Fibroblast of lung (primary cell): ENCODE results near the gene CCDC33.

Source experiments
- EZH2 ChIP-seq: IDR thresholded peaks from 2 replicates; pipeline ENCODE4 v1.5.1; 2012; ENCODE audit warnings: low read length, control low read depth, mild to moderate bottlenecking; ENCODE audit errors: missing control alignments
- TF ChIP-seq, protein P1 (sequence below), 2 donors: IDR thresholded peaks in 1 of 2; conservative IDR thresholded peaks in 1 of 2; 1 replicate in 1 of 2; 2 replicates in 1 of 2; pipeline ENCODE4 v1.5.1; 2011 to 2012; ENCODE audit warnings: low read length in 2 of 2, control low read depth in 1 of 2, inconsistent platforms in 1 of 2, low read depth in 1 of 2, mild to moderate bottlenecking in 1 of 2

DNA sequence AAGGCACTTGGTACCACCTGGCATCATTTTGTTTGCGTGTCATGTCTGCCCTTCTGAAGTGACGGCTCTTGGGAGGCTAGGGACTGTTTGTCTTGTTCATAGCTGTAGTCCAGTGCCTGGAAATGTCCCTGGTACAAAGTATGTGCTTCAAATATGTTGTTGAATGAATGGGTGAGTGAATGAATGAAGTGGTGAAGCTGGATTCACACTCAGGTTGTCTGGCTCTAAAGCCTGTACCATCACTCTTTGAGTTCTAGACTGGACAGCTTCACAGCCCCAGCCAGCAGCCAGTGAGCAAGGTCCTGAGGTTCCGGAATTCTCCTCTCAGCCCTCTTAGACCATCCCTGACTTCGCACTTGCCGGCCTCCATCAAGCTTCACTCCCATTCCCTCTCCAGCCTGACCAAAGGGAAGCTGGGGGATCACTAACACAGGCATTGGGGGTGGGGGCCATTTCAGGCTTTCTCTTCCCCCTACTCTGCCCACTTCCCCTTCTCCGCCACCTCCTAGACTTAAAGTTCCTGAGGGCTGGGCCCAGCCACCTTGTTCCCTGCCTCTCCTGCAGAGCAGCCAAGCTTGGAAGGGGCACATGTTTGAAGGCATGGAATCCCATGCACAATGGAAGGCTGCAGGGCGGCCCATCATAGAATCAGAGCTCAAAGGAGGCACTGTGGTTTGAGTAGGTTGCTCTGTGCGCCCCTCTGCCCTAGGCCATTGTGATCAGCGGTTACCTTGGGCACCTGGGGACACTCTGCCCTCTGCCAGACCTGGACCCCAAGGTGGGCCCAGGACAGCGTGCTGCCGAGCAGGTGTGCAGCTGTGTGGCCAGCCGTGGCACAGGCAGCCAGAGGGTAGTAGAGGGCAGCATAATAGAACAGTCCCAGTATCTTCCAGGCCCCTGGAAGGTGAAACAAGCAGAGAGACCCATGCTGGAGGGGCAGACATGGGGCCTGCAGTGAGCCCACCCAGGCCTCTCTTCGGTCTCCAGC lies 41.3 kb upstream of the CCDC33 start:
- no peak for TF ChIP-seq EZH2
- TF ChIP-seq, protein P1, sequence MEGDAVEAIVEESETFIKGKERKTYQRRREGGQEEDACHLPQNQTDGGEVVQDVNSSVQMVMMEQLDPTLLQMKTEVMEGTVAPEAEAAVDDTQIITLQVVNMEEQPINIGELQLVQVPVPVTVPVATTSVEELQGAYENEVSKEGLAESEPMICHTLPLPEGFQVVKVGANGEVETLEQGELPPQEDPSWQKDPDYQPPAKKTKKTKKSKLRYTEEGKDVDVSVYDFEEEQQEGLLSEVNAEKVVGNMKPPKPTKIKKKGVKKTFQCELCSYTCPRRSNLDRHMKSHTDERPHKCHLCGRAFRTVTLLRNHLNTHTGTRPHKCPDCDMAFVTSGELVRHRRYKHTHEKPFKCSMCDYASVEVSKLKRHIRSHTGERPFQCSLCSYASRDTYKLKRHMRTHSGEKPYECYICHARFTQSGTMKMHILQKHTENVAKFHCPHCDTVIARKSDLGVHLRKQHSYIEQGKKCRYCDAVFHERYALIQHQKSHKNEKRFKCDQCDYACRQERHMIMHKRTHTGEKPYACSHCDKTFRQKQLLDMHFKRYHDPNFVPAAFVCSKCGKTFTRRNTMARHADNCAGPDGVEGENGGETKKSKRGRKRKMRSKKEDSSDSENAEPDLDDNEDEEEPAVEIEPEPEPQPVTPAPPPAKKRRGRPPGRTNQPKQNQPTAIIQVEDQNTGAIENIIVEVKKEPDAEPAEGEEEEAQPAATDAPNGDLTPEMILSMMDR (conservative IDR thresholded peaks at IDR 0.05 in 1 of 2, IDR thresholded peaks at IDR 0.05 in 1 of 2; ENCODE audit: low read depth in 1 of 2, low read length in 2 of 2) = no peak
